ENCODE measurements around the gene TDRD10. TPM values are rescaled to one million over a fixed set of nuclear protein-coding genes. Genes with fewer than 3 reads are reported as not detected.

Gene TDRD10
- polyA plus RNA-seq, 1 experiment, result not detected

- Histone ChIP-seq H3K4me3 (ENCODE audit: low read depth, low read length) (no peak overlapping the region), H3K27me3 (ENCODE audit: control insufficient read depth, insufficient read depth, low read length) (no peaks in the 10 kb centered on the region), H3K36me3 (ENCODE audit: control insufficient read depth, insufficient read depth, low read length) (peaks cover 28% of the 10 kb centered on the region)
- DNase-seq (ENCODE audit: low read depth), result no peak
- ChIA-PET POLR2A (no interaction called here), CTCF (interaction anchor here (1.0 to 1.3 kb wide), 2 partner anchors 16 to 20 kb away, joined by 4 read pairs; no protein-coding TSS in a partner anchor)
- TF ChIP-seq CTCF (IDR thresholded peaks at IDR 0.05; ENCODE audit: insufficient read depth, low read depth, low read length), result no peak
These were observed 77.4 kb downstream of the TDRD10 start for GRCh38 chr1:154579374-154579773.

- Histone ChIP-seq H3K36me3 (ENCODE audit: control insufficient read depth, insufficient read depth, low read length) (peaks cover 42% of the 10 kb centered on the region), H3K27me3 (ENCODE audit: control insufficient read depth, insufficient read depth, low read length) (no peaks in the 10 kb centered on the region), H3K4me3 (ENCODE audit: low read depth, low read length) (no peak overlapping the region)
- no peak for DNase-seq (ENCODE audit: low read depth)
- no peak for TF ChIP-seq CTCF (IDR thresholded peaks at IDR 0.05; ENCODE audit: insufficient read depth, low read depth, low read length)
- ChIA-PET CTCF (interaction anchor here (1.0 to 1.1 kb wide), 2 partner anchors 102 to 463 kb away, joined by 3 read pairs; no protein-coding TSS in a partner anchor), POLR2A (no interaction called here)
These were observed 79.7 kb downstream of the TDRD10 start for GRCh38 chr1:154581766-154582165.

- no peak for DNase-seq (ENCODE audit: low read depth)
- Histone ChIP-seq H3K27me3 (ENCODE audit: control insufficient read depth, insufficient read depth, low read length) (no peaks in the 10 kb centered on the region), H3K36me3 (ENCODE audit: control insufficient read depth, insufficient read depth, low read length) (peaks cover 45% of the 10 kb centered on the region), H3K4me3 (ENCODE audit: low read depth, low read length) (no peak overlapping the region)
- TF ChIP-seq CTCF (IDR thresholded peaks at IDR 0.05; ENCODE audit: insufficient read depth, low read depth, low read length), result no peak
- ChIA-PET POLR2A (no interaction called here), CTCF (interaction anchor here (1.1 to 1.5 kb wide), 2 partner anchors 23 to 462 kb away, joined by 3 read pairs; no protein-coding TSS in a partner anchor)
These were observed 80.9 kb downstream of the TDRD10 start for GRCh38 chr1:154582885-154583284.

- Histone ChIP-seq H3K27me3 (ENCODE audit: control insufficient read depth, insufficient read depth, low read length) (no peaks in the 10 kb centered on the region), H3K4me3 (ENCODE audit: low read depth, low read length) (no peak overlapping the region), H3K36me3 (ENCODE audit: control insufficient read depth, insufficient read depth, low read length) (peaks cover 46% of the 10 kb centered on the region)
- POLR2A ChIA-PET, result no interaction called here
- CTCF ChIA-PET, result interaction anchor here (1.5 kb wide), 1 partner anchor 24 kb away, joined by 3 read pairs; no protein-coding TSS in a partner anchor
- no peak for DNase-seq (ENCODE audit: low read depth)
- no peak for TF ChIP-seq CTCF (IDR thresholded peaks at IDR 0.05; ENCODE audit: insufficient read depth, low read depth, low read length)
These were observed 81.8 kb downstream of the TDRD10 start for GRCh38 chr1:154583773-154584172.

GRCh38 chr1:154584267-154584994 lies 82.4 kb downstream of the TDRD10 start:
- ChIA-PET POLR2A (no interaction called here), CTCF (interaction anchor here (1.1 to 1.5 kb wide), 2 partner anchors 20 to 25 kb away, joined by 3 read pairs; no protein-coding TSS in a partner anchor)
- H3K4me3 ChIP-seq (ENCODE audit: low read depth, low read length), result no peak overlapping the region
- no peak for TF ChIP-seq CTCF (IDR thresholded peaks at IDR 0.05; ENCODE audit: insufficient read depth, low read depth, low read length)
- DNase-seq (ENCODE audit: low read depth), result no peak
- H3K27me3 ChIP-seq (ENCODE audit: control insufficient read depth, insufficient read depth, low read length), result no peaks in the 10 kb centered on the region
- peaks cover 51% of the 10 kb centered on the region for H3K36me3 ChIP-seq (ENCODE audit: control insufficient read depth, insufficient read depth, low read length)
